ENCODE measurements around the gene SCN1B.

- TF ChIP-seq CTCF (IDR thresholded peaks at IDR 0.05; ENCODE audit: borderline replicate concordance, extremely low read depth, low read length, poor library complexity, severe bottlenecking) (no peak), EZH2 (IDR thresholded peaks at IDR 0.05; ENCODE audit: borderline replicate concordance, low read depth, low read length, severe bottlenecking) (no peak)
Observed at GRCh38 chr19:35070471-35070870, 40.2 kb downstream of the SCN1B start.

Data from DND-41 (cell line).